Measurements from ENCODE around the gene SLIT3.

DNA sequence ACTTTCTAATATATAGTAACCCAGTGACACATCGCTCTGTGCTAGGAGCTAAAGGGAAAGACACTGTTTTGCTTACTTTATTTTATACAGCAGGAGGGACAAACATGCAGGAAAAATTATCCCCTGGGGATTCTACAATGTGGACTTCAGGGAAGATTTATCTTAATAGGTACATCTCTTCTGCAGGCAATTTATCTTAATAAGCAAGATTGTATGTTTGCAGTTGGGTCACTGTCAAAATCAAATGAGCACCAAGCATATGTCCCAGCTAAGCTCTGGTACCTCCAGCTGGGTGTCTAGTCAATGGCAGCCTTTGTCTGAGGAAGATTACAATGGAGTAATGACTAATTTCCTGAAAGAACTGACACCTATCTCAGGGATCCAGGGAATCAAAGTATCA lies 411.9 kb downstream of the SLIT3 start:
- TF ChIP-seq, protein P1, sequence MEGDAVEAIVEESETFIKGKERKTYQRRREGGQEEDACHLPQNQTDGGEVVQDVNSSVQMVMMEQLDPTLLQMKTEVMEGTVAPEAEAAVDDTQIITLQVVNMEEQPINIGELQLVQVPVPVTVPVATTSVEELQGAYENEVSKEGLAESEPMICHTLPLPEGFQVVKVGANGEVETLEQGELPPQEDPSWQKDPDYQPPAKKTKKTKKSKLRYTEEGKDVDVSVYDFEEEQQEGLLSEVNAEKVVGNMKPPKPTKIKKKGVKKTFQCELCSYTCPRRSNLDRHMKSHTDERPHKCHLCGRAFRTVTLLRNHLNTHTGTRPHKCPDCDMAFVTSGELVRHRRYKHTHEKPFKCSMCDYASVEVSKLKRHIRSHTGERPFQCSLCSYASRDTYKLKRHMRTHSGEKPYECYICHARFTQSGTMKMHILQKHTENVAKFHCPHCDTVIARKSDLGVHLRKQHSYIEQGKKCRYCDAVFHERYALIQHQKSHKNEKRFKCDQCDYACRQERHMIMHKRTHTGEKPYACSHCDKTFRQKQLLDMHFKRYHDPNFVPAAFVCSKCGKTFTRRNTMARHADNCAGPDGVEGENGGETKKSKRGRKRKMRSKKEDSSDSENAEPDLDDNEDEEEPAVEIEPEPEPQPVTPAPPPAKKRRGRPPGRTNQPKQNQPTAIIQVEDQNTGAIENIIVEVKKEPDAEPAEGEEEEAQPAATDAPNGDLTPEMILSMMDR (IDR thresholded peaks at IDR 0.05): no peak
- no peak for TF ChIP-seq POLR2A (IDR thresholded peaks at IDR 0.05)

Measured in Peyer's patch (tissue), 4 donors.